Measurements from ENCODE around the gene KASH5. TPM values are rescaled to one million over a fixed set of nuclear protein-coding genes. Genes with fewer than 3 reads are reported as not detected.

The KASH5 gene
- total and polyA plus RNA-seq, 4 donors, result not detected

- TF ChIP-seq RXRA (IDR thresholded peaks at IDR 0.05) (no peak), HNF4A (conservative IDR thresholded peaks at IDR 0.05) (no peak)
- Histone ChIP-seq H3K9ac (ENCODE audit: low read depth in 1 of 2, low read length in 2 of 2) (no peak overlapping the region), H3K27ac (ENCODE audit: low read depth in 1 of 2, low read length in 2 of 2) (no peak overlapping the region), H3K9me3 (ENCODE audit: control insufficient read depth in 4 of 4, low read length in 3 of 4) (no peaks in the 10 kb centered on the region), H3K27me3 (ENCODE audit: control insufficient read depth in 4 of 4, insufficient read depth in 4 of 4, low read length in 3 of 4) (peaks cover 6 to 33% (median 18%) of the 10 kb centered on the region in 4 donors), H3K36me3 (ENCODE audit: control insufficient read depth in 4 of 4, insufficient read depth in 3 of 4, low read depth in 1 of 4, low read length in 3 of 4) (no peaks in the 10 kb centered on the region), H3K4me1 (ENCODE audit: control insufficient read depth in 4 of 4, insufficient read depth in 4 of 4, low read length in 3 of 4) (peaks cover 5 to 11% (median 8%) of the 10 kb centered on the region in 4 donors), H3K4me3 (ENCODE audit: low read depth in 1 of 3, low read length in 3 of 3) (no peak overlapping the region)
- DNase-seq (ENCODE audit: low spot score), result no peak
- 7% methylated on average over 3 of the region's 3 CpGs for WGBS
Measured at GRCh38 chr19:49423985-49424303, 35.9 kb downstream of the KASH5 start.

GRCh38 chr19:49425178-49425577 lies 37.1 kb downstream of the KASH5 start, which contains the start of gene GFY:
TSS of gene GFY (plus strand) at chr19:49425388. CDS start at chr19:49426431, 1,043 bp downstream.
- no peak for DNase-seq (ENCODE audit: low spot score)
- no peak within 1 kb of the TSS for H3K27ac ChIP-seq (ENCODE audit: low read depth in 1 of 2, low read length in 2 of 2)
- H3K9me3 ChIP-seq (ENCODE audit: control insufficient read depth in 4 of 4, low read length in 3 of 4), result no peaks in the 10 kb centered on the region
- no peak within 1 kb of the TSS for H3K4me3 ChIP-seq (ENCODE audit: low read depth in 1 of 3, low read length in 3 of 3)
- peaks cover 5 to 11% (median 8%) of the 10 kb centered on the region in 4 donors for H3K4me1 ChIP-seq (ENCODE audit: control insufficient read depth in 4 of 4, insufficient read depth in 4 of 4, low read length in 3 of 4)
- no peaks in the 10 kb centered on the region for H3K36me3 ChIP-seq (ENCODE audit: control insufficient read depth in 4 of 4, insufficient read depth in 3 of 4, low read depth in 1 of 4, low read length in 3 of 4)
- H3K9ac ChIP-seq (ENCODE audit: low read depth in 1 of 2, low read length in 2 of 2), result no peak within 1 kb of the TSS
- peaks cover 6 to 38% (median 18%) of the 10 kb centered on the region in 4 donors for H3K27me3 ChIP-seq (ENCODE audit: control insufficient read depth in 4 of 4, insufficient read depth in 4 of 4, low read length in 3 of 4)
- 33% methylated on average over 7 of the region's 7 CpGs for WGBS
- no peak for TF ChIP-seq CTCF (IDR thresholded peaks at IDR 0.05; ENCODE audit: low read depth, low read length, missing input control)

- no peak overlapping the region for H3K4me3 ChIP-seq (ENCODE audit: low read depth in 1 of 3, low read length in 3 of 3)
- H3K36me3 ChIP-seq (ENCODE audit: control insufficient read depth in 4 of 4, insufficient read depth in 3 of 4, low read depth in 1 of 4, low read length in 3 of 4), result no peaks in the 10 kb centered on the region
- WGBS, result 4% methylated on average over 30 of the region's 30 CpGs
- no peaks in the 10 kb centered on the region for H3K9me3 ChIP-seq (ENCODE audit: control insufficient read depth in 4 of 4, low read length in 3 of 4)
- peaks cover 6 to 35% (median 18%) of the 10 kb centered on the region in 4 donors for H3K27me3 ChIP-seq (ENCODE audit: control insufficient read depth in 4 of 4, insufficient read depth in 4 of 4, low read length in 3 of 4)
- H3K9ac ChIP-seq (ENCODE audit: low read depth in 1 of 2, low read length in 2 of 2), result no peak overlapping the region
- H3K4me1 ChIP-seq (ENCODE audit: control insufficient read depth in 4 of 4, insufficient read depth in 4 of 4, low read length in 3 of 4), result peaks cover 5 to 11% (median 7%) of the 10 kb centered on the region in 4 donors
- no peak for DNase-seq (ENCODE audit: low spot score)
- H3K27ac ChIP-seq (ENCODE audit: low read depth in 1 of 2, low read length in 2 of 2), result no peak overlapping the region
- no peak for TF ChIP-seq ZBTB33 (IDR thresholded peaks at IDR 0.05)
Measured at GRCh38 chr19:49425922-49426592, 38.0 kb downstream of the KASH5 start.

GRCh38 chr19:49427339-49427738 lies 39.3 kb downstream of the KASH5 start:
- peaks cover 3 to 9% (median 5%) of the 10 kb centered on the region in 4 donors for H3K4me1 ChIP-seq (ENCODE audit: control insufficient read depth in 4 of 4, insufficient read depth in 4 of 4, low read length in 3 of 4)
- WGBS, result 40% methylated on average over 12 of the region's 12 CpGs
- no peaks in the 10 kb centered on the region for H3K36me3 ChIP-seq (ENCODE audit: control insufficient read depth in 4 of 4, insufficient read depth in 3 of 4, low read depth in 1 of 4, low read length in 3 of 4)
- H3K4me3 ChIP-seq (ENCODE audit: low read depth in 1 of 3, low read length in 3 of 3), result no peak overlapping the region
- no peak overlapping the region for H3K9ac ChIP-seq (ENCODE audit: low read depth in 1 of 2, low read length in 2 of 2)
- H3K27me3 ChIP-seq (ENCODE audit: control insufficient read depth in 4 of 4, insufficient read depth in 4 of 4, low read length in 3 of 4), result peaks cover 4 to 29% (median 21%) of the 10 kb centered on the region in 4 donors
- peaks cover 0 to 2% (median 0%) of the 10 kb centered on the region in 4 donors for H3K9me3 ChIP-seq (ENCODE audit: control insufficient read depth in 4 of 4, low read length in 3 of 4)
- DNase-seq (ENCODE audit: low spot score), result no peak
- no peak overlapping the region for H3K27ac ChIP-seq (ENCODE audit: low read depth in 1 of 2, low read length in 2 of 2)
- no peak for TF ChIP-seq MAX (IDR thresholded peaks at IDR 0.05)
- TF ChIP-seq GABPA (IDR thresholded peaks at IDR 0.05 in 1 of 2, conservative IDR thresholded peaks at IDR 0.05 in 1 of 2), result no peak
- TF ChIP-seq TAF1 (conservative IDR thresholded peaks at IDR 0.05), result no peak
- TF ChIP-seq JUND (IDR thresholded peaks at IDR 0.05), result no peak
- TF ChIP-seq ATF3 (IDR thresholded peaks at IDR 0.05), result no peak
- TF ChIP-seq HNF4G (IDR thresholded peaks at IDR 0.05), result no peak
- TF ChIP-seq NR2F2 (IDR thresholded peaks at IDR 0.05), result no peak
- TF ChIP-seq FOXA1 (IDR thresholded peaks at IDR 0.05), result no peak
- TF ChIP-seq YY1 (IDR thresholded peaks at IDR 0.05), result no peak
- TF ChIP-seq RAD21 (IDR thresholded peaks at IDR 0.05), result no peak
- no peak for TF ChIP-seq RXRA (IDR thresholded peaks at IDR 0.05)
- no peak for TF ChIP-seq FOXA2 (IDR thresholded peaks at IDR 0.05)
- no peak for TF ChIP-seq CTCF (IDR thresholded peaks at IDR 0.05; ENCODE audit: low read depth, low read length, missing input control)
